HEK293 (cell line): Measurements from ENCODE around the gene MXI1.

Source experiments
- CTCF ChIA-PET: fragments of 350-600 bp; formaldehyde crosslinking; extraction: SDS; loops from one replicate; lab custom pipeline; 2021; ENCODE audit warnings: antibody characterized with exemption; lab: Yijun Ruan, JAX
- POLR2A ChIA-PET: fragments of 300-600 bp; formaldehyde crosslinking; extraction: SDS; loops from one replicate; lab custom pipeline; 2020; ENCODE audit warnings: antibody characterized with exemption, inconsistent platforms; lab: Yijun Ruan, JAX
- H3K27ac ChIP-seq: fragments of 200-500 bp; sonication (Bioruptor generic); 2 replicates; pipeline ENCODE4 v1.5.1; 2014; ENCODE audit warnings: low read depth, low read length, control low read depth, inconsistent platforms; ENCODE audit errors: extremely low read depth
- H3K36me3 ChIP-seq, 2 experiments: fragments of 200-500 bp in 1 of 2; sonication (Bioruptor generic) in 1 of 2; 1 replicate in 1 of 2; 2 replicates in 1 of 2; pipeline ENCODE4 v1.5.1; 2014 to 2017; ENCODE audit warnings: inconsistent platforms in 2 of 2, low read length in 2 of 2; ENCODE audit not compliant: control insufficient read depth in 2 of 2, insufficient read depth in 1 of 2
- H3K4me1 ChIP-seq: fragments of 200-500 bp; sonication (Bioruptor generic); 2 replicates; pipeline ENCODE4 v1.5.1; 2014; ENCODE audit warnings: mild to moderate bottlenecking, low read length, inconsistent platforms; ENCODE audit not compliant: control insufficient read depth, insufficient read depth
- H3K4me3 ChIP-seq: 2 replicates; pipeline ENCODE4 v1.5.1; 2011; ENCODE audit warnings: low read depth, mild to moderate bottlenecking, control low read depth, low read length, moderate library complexity
- H3K9me3 ChIP-seq: fragments of 200-500 bp; sonication (Bioruptor generic); 2 replicates; pipeline ENCODE4 v1.5.1; 2014; ENCODE audit warnings: low read depth, low read length, inconsistent platforms; ENCODE audit not compliant: control insufficient read depth, insufficient read depth
- FEZF1 ChIP-seq: fragments of 450-650 bp; formaldehyde crosslinking; IDR thresholded peaks from 2 replicates; pipeline ENCODE4 v1.5.1; 2016; ENCODE audit warnings: missing biosample characterization, missing genetic modification characterization
- GFI1B ChIP-seq: fragments of 450-650 bp; formaldehyde crosslinking; IDR thresholded peaks from 2 replicates; pipeline ENCODE4 v1.5.1; 2016; ENCODE audit warnings: missing biosample characterization, missing genetic modification characterization
- KLF10 ChIP-seq: fragments of 450-650 bp; IDR thresholded peaks from 2 replicates; pipeline ENCODE4 v1.5.1; 2018; ENCODE audit warnings: missing biosample characterization, mild to moderate bottlenecking, missing genetic modification characterization
- PATZ1 ChIP-seq: fragments of 450-650 bp; formaldehyde crosslinking; IDR thresholded peaks from 2 replicates; pipeline ENCODE4 v1.5.1; 2016; ENCODE audit warnings: missing biosample characterization, missing genetic modification characterization
- PRDM1 ChIP-seq: fragments of 450-650 bp; formaldehyde crosslinking; IDR thresholded peaks from 2 replicates; pipeline ENCODE4; 2016; ENCODE audit warnings: missing biosample characterization, missing genetic modification characterization
- PRDM6 ChIP-seq: fragments of 450-650 bp; formaldehyde crosslinking; IDR thresholded peaks from 2 replicates; pipeline ENCODE4 v1.5.1; 2017; ENCODE audit warnings: missing biosample characterization, missing genetic modification characterization
- REPIN1 ChIP-seq: fragments of 450-650 bp; formaldehyde crosslinking; IDR thresholded peaks from 2 replicates; pipeline ENCODE4 v1.5.1; 2017; ENCODE audit warnings: missing biosample characterization, missing genetic modification characterization, low read depth
- TRIM28 ChIP-seq: IDR thresholded peaks from 2 replicates; pipeline ENCODE4 v1.6.1; 2011; ENCODE audit warnings: low read length, control low read depth, borderline replicate concordance
- ZBTB1 ChIP-seq: fragments of 450-650 bp; formaldehyde crosslinking; IDR thresholded peaks from 2 replicates; pipeline ENCODE4 v1.5.1; 2016; ENCODE audit warnings: missing biosample characterization, missing genetic modification characterization
- ZNF211 ChIP-seq: fragments of 450-650 bp; formaldehyde crosslinking; IDR thresholded peaks from 2 replicates; pipeline ENCODE4 v1.5.1; 2016; ENCODE audit warnings: low read depth, missing biosample characterization, missing genetic modification characterization
- ZNF324 ChIP-seq: fragments of 450-650 bp; formaldehyde crosslinking; IDR thresholded peaks from 2 replicates; pipeline ENCODE4 v1.5.1; 2016; ENCODE audit warnings: missing biosample characterization, missing genetic modification characterization
- ZNF433 ChIP-seq: fragments of 450-650 bp; formaldehyde crosslinking; IDR thresholded peaks from 2 replicates; pipeline ENCODE4 v1.5.1; 2016; ENCODE audit warnings: missing biosample characterization, missing genetic modification characterization, low read depth
- ZNF473 ChIP-seq: fragments of 450-650 bp; formaldehyde crosslinking; IDR thresholded peaks from 2 replicates; pipeline ENCODE4 v1.5.1; 2017; ENCODE audit warnings: missing biosample characterization, missing genetic modification characterization
- ZNF549 ChIP-seq: fragments of 450-650 bp; IDR thresholded peaks from 2 replicates; pipeline ENCODE4 v1.5.1; 2018; ENCODE audit warnings: missing biosample characterization, missing genetic modification characterization, mild to moderate bottlenecking, inconsistent platforms, moderate library complexity
- ZNF558 ChIP-seq: fragments of 450-650 bp; formaldehyde crosslinking; IDR thresholded peaks from 2 replicates; pipeline ENCODE4 v1.5.1; 2016; ENCODE audit warnings: missing biosample characterization, missing genetic modification characterization
- ZNF670 ChIP-seq: fragments of 450-650 bp; formaldehyde crosslinking; IDR thresholded peaks from 2 replicates; pipeline ENCODE4 v1.5.1; 2016; ENCODE audit warnings: missing biosample characterization, missing genetic modification characterization, low read depth
- ZNF701 ChIP-seq: fragments of 450-650 bp; formaldehyde crosslinking; IDR thresholded peaks from 2 replicates; pipeline ENCODE4 v1.5.1; 2016; ENCODE audit warnings: missing biosample characterization, missing genetic modification characterization
- ZNF792 ChIP-seq: fragments of 450-650 bp; formaldehyde crosslinking; IDR thresholded peaks from 2 replicates; pipeline ENCODE4 v1.5.1; 2016; ENCODE audit warnings: missing biosample characterization, missing genetic modification characterization
- ZNF830 ChIP-seq: fragments of 450-650 bp; IDR thresholded peaks from 2 replicates; pipeline ENCODE4 v1.5.0; 2018; ENCODE audit warnings: missing biosample characterization, missing genetic modification characterization, low read depth, mild to moderate bottlenecking, moderate library complexity
- ZSCAN4 ChIP-seq: fragments of 450-650 bp; formaldehyde crosslinking; IDR thresholded peaks from 2 replicates; pipeline ENCODE4 v1.5.1; 2017; ENCODE audit warnings: missing biosample characterization, missing genetic modification characterization
- TF ChIP-seq, protein P1 (sequence below): fragments of 450-650 bp; formaldehyde crosslinking; IDR thresholded peaks from 2 replicates; pipeline ENCODE4 v1.5.1; 2017; ENCODE audit warnings: missing biosample characterization, mild to moderate bottlenecking, missing genetic modification characterization, moderate library complexity
- TF ChIP-seq, protein P2 (sequence below): fragments of 450-650 bp; formaldehyde crosslinking; IDR thresholded peaks from 2 replicates; pipeline ENCODE4 v1.5.1; 2016; ENCODE audit warnings: missing biosample characterization, missing genetic modification characterization
- TF ChIP-seq, protein P3 (sequence below): fragments of 450-650 bp; formaldehyde crosslinking; IDR thresholded peaks from 2 replicates; pipeline ENCODE4 v1.5.1; 2016; ENCODE audit warnings: missing biosample characterization, missing genetic modification characterization, borderline replicate concordance

The MXI1 gene

GRCh38 chr10:110208614-110209453 lies 1.4 kb downstream of the MXI1 start (continued):
- TF ChIP-seq REPIN1 (tag by site-specific recombination): 0 out of 2 replicates have a peak, but pooled peaks have one; percentile 3
- TF ChIP-seq ZNF473 (tag by site-specific recombination): no peak
- TF ChIP-seq FEZF1: no peak

DNA sequence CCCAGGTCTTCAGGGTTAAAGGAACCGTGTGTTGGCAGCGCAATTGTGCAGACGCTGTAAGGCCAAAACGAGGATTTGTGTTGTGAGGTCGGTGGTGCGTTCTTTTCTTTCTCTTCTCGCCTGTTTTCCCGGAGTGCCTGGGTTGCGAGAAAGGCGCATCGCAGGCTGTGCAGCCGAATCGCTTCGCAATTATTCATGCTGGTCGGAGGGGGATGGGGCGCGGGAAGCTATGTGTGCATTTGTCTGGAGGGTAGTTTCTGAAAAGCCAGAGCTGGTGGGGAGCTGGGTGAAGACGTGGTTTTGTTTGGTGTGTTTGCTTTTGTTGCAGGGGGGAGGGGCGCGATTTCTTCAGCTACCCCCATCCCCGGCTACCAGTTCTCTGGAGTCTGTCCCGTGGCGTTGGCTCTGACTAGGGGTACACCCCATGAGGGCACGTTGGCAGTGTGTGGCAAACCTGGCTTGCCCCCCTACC lies 2.1 kb downstream of the MXI1 start:
- Histone ChIP-seq H3K9me3 (no peaks in the 10 kb centered on the region), H3K4me1 (peaks cover 10% of the 10 kb centered on the region), H3K4me3 (peak overlapping the region; percentile 68), H3K27ac (peak overlapping the region; percentile 93), H3K36me3 (no peaks in the 10 kb centered on the region)
- ChIA-PET CTCF (interaction anchor here (0.6 to 7.2 kb wide), 6 partner anchors 13 to 203 kb away, joined by 3 to 70 read pairs (median 14); no protein-coding TSS in a partner anchor), POLR2A (interaction anchor here (0.8 to 5.3 kb wide), 4 partner anchors 13 to 202 kb away, joined by 3 to 75 read pairs (median 16); partner anchors contain the start of gene ADD3)
- no peak for TF ChIP-seq GFI1B
- no peak for TF ChIP-seq ZNF792 (tag by site-specific recombination)
- TF ChIP-seq ZBTB1: no peak
- TF ChIP-seq ZNF324 (tag by site-specific recombination): peak; percentile 67; the same call in 1 of the 2 replicates
- no peak for TF ChIP-seq ZNF830 (tag by site-specific recombination)
- TF ChIP-seq ZNF558 (tag by site-specific recombination): no peak
- TF ChIP-seq, protein P1, sequence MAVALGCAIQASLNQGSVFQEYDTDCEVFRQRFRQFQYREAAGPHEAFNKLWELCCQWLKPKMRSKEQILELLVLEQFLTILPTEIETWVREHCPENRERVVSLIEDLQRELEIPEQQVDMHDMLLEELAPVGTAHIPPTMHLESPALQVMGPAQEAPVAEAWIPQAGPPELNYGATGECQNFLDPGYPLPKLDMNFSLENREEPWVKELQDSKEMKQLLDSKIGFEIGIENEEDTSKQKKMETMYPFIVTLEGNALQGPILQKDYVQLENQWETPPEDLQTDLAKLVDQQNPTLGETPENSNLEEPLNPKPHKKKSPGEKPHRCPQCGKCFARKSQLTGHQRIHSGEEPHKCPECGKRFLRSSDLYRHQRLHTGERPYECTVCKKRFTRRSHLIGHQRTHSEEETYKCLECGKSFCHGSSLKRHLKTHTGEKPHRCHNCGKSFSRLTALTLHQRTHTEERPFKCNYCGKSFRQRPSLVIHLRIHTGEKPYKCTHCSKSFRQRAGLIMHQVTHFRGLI (tag by site-specific recombination): no peak
- peak; percentile 71; the same call in 1 of the 2 replicates for TF ChIP-seq PRDM1 (tag by site-specific recombination)
- no peak for TF ChIP-seq ZNF549 (tag by site-specific recombination)
- peak; percentile 87 for TF ChIP-seq ZSCAN4 (tag by site-specific recombination)
- TF ChIP-seq ZNF433: no peak
- TF ChIP-seq, protein P2, sequence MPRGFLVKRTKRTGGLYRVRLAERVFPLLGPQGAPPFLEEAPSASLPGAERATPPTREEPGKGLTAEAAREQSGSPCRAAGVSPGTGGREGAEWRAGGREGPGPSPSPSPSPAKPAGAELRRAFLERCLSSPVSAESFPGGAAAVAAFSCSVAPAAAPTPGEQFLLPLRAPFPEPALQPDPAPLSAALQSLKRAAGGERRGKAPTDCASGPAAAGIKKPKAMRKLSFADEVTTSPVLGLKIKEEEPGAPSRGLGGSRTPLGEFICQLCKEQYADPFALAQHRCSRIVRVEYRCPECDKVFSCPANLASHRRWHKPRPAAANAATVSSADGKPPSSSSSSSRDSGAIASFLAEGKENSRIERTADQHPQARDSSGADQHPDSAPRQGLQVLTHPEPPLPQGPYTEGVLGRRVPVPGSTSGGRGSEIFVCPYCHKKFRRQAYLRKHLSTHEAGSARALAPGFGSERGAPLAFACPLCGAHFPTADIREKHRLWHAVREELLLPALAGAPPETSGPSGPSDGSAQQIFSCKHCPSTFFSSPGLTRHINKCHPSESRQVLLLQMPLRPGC (tag by site-specific recombination): peak; percentile 42; the same call in 1 of the 2 replicates
- no peak for TF ChIP-seq ZNF701 (tag by site-specific recombination)
- TF ChIP-seq, protein P3, sequence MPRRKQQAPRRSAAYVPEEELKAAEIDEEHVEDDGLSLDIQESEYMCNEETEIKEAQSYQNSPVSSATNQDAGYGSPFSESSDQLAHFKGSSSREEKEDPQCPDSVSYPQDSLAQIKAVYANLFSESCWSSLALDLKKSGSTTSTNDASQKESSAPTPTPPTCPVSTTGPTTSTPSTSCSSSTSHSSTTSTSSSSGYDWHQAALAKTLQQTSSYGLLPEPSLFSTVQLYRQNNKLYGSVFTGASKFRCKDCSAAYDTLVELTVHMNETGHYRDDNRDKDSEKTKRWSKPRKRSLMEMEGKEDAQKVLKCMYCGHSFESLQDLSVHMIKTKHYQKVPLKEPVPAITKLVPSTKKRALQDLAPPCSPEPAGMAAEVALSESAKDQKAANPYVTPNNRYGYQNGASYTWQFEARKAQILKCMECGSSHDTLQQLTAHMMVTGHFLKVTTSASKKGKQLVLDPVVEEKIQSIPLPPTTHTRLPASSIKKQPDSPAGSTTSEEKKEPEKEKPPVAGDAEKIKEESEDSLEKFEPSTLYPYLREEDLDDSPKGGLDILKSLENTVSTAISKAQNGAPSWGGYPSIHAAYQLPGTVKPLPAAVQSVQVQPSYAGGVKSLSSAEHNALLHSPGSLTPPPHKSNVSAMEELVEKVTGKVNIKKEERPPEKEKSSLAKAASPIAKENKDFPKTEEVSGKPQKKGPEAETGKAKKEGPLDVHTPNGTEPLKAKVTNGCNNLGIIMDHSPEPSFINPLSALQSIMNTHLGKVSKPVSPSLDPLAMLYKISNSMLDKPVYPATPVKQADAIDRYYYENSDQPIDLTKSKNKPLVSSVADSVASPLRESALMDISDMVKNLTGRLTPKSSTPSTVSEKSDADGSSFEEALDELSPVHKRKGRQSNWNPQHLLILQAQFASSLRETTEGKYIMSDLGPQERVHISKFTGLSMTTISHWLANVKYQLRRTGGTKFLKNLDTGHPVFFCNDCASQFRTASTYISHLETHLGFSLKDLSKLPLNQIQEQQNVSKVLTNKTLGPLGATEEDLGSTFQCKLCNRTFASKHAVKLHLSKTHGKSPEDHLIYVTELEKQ (tag by site-specific recombination): peak; percentile 68; the same call in 1 of the 2 replicates
- TF ChIP-seq PATZ1 (tag by site-specific recombination): peak; percentile 94
- peak; percentile 17; the same call in 1 of the 2 replicates for TF ChIP-seq KLF10 (tag by site-specific recombination)
- no peak for TF ChIP-seq ZNF211 (tag by site-specific recombination)
- peak; percentile 63; the same call in 1 of the 2 replicates for TF ChIP-seq PRDM6 (tag by site-specific recombination)
- 0 out of 2 replicates have a peak, but pooled peaks have one; percentile 23 for TF ChIP-seq TRIM28
- TF ChIP-seq ZNF670: no peak
